HG03432 (cell line): ENCODE data around the gene PLXNA2.

Experiments
- ATAC-seq: cut with Tn5 transposase; IDR thresholded peaks from one replicate; pipeline ENCODE4 v1.9.1; 2021; ENCODE audit warnings: mild to moderate bottlenecking, moderate library complexity; ENCODE audit not compliant: unreplicated experiment

The PLXNA2 gene

GRCh38 chr1:208265525-208265924 lies 21.3 kb upstream of the PLXNA2 start:
- ATAC-seq = no peak

DNA sequence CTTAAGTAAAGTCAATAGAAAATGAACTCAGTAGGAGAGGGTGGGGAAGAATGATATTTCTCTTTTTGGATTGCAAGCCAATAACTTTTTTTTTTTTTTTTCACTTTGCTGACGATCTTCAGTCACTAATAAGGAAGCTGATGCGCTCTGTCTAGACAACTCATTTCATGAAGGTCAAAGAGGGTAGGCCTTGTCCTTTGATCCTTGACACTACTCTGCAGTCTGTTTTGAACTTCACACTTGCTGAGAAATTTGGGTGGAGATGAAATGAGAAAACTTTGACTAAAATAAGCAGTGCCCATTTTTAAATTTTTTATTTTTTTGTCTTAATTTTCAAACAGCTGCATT lies 20.9 kb upstream of the PLXNA2 start:
- no peak for ATAC-seq

DNA sequence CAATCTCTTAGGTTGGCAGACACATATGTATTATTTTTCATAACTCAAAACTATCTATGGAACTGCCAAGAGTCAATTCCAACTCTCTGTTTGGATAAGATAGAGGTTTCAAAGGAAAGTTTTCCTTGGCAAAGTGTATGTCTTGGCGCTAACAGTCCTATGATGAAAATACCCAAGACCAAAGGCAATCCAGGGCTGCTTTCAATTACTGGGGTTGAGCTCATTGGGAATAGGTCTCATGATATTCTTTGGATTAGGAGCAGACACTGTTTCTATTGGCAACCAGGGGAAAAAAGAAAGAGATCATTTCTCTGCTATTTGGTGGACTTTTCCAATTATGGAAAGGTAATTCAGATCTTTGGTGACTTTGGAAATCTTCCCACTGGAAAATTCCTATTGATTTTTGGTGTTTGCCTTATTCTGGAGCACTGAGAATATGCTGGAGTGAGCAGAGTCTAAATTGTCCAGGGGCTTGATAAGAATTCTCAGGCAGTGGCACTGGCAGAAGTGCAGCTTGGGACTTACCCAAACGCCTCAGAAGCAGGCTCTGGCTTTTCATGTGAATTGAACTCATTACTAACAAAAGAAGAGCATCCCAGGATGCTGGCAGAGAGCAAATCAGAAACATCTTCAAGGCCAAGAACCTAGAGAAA lies 20.4 kb upstream of the PLXNA2 start:
- ATAC-seq = no peak

- ATAC-seq = no peak
These were observed 17.7 kb upstream of the PLXNA2 start for GRCh38 chr1:208261874-208262273.

DNA sequence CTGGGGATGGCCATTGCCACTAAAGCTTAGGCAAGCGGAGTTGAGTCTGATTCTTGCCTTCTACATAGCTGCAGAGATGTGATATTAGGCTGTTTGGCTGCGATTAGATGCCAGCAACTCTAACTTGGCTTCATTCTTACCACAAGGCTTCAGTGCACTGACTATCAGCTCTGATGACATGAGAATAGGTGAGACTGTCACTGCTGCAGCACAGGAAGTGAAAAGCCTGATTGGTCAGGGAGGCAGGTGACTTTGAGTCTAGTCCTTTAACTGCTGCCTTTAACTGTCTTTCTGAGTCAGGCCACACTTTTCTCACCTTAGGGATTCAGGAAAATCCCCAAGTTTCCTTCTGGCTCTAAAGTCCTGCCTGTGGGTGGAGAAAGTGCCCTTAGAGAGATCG lies 14.1 kb upstream of the PLXNA2 start:
- ATAC-seq = no peak

- ATAC-seq = no peak
These were observed 13.2 kb upstream of the PLXNA2 start for GRCh38 chr1:208257351-208257750.

GRCh38 chr1:208256556-208256955 lies 12.4 kb upstream of the PLXNA2 start:
- no peak for ATAC-seq

GRCh38 chr1:208256091-208256490 lies 11.9 kb upstream of the PLXNA2 start:
- no peak for ATAC-seq

DNA sequence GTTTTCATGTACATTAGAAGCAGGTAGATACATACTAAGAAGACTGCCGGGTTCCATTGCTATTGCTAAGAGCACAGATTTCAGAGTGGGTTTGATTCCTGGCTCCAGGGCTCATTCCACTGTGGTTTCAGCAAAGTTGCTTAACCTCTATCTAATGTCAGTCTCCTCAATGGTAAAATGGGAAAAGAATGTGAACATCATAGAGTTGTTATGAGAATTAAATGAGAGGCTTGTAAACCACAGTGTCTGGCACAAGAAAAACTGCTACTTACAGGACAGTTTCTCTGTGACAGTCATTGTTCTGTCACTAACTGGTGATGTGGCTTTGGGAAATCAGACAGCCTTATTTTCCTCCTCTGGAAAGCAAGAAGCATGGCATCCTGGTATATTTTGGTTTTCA lies 10.7 kb upstream of the PLXNA2 start:
- no peak for ATAC-seq

GRCh38 chr1:208254376-208254775 lies 10.2 kb upstream of the PLXNA2 start:
- no peak for ATAC-seq

GRCh38 chr1:208252836-208253576 lies 8.8 kb upstream of the PLXNA2 start:
- no peak for ATAC-seq

GRCh38 chr1:208251911-208252835 lies 8.0 kb upstream of the PLXNA2 start:
- ATAC-seq = no peak

DNA sequence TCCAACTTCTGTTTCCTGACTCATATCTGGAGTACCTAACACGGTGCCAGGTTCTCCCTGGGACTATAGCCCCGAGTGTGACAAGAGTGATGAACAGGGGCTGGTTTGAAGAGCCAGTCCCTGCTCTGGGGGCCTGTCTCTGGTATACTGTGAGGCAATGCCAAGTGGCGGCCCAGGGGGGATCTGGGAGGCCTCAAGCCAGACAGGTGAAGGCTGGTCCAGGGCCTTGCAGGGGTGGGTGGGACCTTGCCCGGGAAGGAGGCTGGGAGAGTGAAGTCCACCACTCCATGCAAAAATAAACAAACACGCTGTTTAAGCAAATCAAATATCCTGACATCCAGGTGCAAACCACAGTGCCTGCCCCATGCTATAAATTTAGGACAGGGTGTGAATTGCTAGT lies 6.8 kb upstream of the PLXNA2 start:
- ATAC-seq = no peak

- no peak for ATAC-seq
These were observed 6.4 kb upstream of the PLXNA2 start for GRCh38 chr1:208250613-208251012.

DNA sequence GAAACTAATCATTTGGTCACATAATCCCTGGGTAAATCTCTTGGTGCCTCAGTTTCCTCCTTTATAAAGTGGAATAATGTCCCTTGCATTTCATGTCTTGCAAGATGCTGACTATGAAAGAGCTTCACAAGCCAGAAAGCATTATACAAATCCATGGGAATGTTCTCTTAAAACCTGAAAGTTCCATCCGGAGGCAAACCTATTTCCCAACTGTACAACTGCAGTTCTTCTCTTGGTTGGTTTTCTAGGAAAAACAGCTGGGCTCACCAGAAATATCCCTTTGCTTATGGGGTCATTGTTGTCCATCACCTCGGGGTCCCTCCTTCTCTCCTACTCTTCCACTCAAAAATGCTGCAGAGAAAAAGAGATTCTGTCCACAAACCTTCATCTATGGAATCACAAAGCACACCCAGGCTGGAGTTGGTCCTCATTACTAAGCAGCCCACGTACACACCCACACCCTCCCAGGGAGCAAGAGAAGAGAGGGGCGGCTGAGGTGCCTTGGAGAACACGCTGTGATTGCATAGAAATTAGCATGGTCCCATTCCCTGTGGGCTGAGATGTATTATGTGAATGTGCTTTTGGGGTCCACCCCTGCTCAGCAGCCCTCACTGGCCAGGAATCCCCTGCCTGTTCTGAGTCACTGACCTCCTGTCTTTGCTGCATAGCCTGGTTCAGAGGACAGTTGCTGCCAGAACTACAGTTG lies 5.0 kb upstream of the PLXNA2 start:
- ATAC-seq = no peak

DNA sequence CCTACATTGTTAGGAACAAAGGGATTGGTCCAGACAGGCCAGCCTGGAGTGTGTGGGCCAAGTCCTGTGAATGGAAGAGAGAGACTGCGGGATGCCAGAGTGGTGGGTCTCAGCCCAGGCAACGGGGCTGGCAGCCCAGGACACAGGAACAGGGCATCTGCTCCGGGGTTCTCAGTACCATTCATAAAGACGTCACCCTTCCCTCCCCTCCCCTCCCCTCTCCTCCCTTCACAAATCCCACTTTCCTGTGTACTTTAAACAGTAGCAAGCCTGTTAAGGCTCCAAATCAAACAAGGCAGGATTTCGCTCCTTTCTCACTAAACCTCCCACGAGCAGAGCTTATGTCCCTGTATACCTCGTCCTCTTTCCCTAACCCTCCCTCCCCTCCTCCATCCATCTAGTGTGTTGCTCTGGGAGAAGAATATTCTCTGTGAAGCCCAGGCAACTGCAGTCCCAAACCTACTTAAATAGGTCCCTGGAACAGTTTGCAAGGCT lies 4.2 kb upstream of the PLXNA2 start:
- ATAC-seq = no peak

GRCh38 chr1:208247696-208248095 lies 3.5 kb upstream of the PLXNA2 start:
- no peak for ATAC-seq

GRCh38 chr1:208245185-208245705 lies 1.1 kb upstream of the PLXNA2 start:
- peak; percentile 49 for ATAC-seq

DNA sequence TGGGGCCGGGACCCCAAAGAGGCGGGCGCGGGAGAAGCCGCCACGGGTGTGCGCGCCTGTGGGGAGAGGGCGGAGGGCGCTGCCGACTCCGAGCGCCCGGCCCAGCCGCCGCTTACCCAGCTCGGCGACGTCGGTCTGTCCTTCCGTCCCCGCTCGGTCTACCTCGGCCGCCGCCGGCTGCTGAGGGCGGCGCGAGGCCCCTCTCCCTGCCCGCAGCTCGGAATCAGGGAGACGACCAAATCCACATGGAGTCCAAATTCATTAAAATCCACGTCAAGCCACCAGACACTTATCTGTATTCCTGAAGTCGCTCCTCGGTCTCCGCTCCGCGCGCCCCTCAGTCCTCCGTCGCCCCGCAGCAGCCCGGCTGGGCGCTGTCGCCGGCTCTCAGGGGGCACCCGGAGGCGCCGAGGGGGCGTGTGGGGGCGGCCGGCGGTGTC lies 637 bp downstream of the PLXNA2 start:
- ATAC-seq = no peak

DNA sequence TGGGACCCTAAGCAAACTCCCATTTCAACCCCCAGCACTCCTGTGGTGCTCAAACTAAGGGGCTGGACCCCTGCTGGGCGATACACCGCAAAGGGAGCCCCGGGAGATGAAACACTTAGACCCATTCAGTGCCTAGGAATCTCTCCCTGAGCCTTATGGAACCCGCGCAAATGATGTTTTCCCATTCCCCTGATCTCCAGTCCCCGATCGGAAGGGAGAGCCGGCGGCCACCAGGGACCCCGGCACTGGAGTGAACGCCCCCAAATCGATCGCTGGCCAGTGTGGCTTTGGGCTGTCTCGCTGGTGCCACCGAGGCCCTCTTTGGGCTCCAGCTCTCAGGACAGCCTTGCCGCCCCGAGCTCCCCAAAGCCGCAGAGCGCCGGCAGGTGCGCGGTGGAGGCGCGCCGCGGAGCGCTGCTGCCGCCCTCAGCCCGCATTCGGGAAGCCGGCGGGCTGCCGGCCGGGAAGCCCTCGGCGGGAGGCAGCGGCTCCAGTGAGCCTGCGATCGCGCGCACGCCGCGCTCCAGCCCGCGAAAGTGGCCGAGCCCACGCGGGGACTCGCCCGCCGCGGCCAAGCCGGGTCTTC lies 1.1 kb downstream of the PLXNA2 start:
- no peak for ATAC-seq
